ENCODE measurements around the gene PRODH.
A peak's percentile ranks its signal among the peaks of the same experiment; 100 is the strongest.
"Not testable (repeated sequence)": the region's sequence is repeated elsewhere in the genome, so short reads cannot be mapped to it uniquely, and the experiment has no call there.

Gene PRODH

DNA sequence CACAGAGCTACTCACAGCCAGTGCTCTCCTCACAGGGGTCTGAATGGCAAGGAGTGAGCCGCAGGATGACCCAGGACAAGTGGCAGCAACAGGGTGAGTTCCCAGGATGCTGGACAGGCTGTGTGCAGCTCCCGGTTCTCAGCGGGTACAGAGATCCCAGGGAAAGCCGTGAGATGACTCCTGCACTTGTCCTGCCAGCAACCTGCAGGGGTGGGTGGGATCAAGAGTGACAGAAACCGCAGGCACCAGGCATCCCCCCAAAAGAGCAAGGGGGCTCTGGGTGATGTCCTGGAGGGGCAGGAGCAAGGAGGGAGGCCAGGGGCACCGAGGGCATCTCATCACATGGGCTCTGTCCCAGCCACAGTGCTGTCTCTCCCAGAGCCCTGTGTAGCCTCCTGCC lies 15.9 kb upstream of the PRODH start:
- no peak for DNase-seq

DNA sequence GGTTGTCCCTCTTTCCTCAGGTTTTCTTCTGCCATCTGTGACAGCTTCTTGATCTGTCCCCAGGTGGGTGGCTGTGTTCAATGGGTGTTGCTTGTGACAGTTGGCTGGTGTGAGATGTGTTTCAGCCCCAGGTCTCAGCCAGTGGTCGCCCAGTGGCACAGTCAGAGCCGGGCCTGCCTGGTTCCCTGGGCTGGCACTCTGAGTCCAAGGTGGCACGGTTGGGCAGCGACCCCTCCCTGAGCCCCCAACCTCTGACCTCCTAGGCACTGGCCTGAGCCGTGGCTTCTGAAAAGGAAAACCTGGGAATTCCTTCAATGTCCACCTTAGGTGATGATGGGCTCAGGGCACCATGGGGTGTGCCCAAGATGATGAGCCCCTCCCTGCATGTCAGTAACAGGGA lies 14.0 kb upstream of the PRODH start:
- no peak for DNase-seq

DNA sequence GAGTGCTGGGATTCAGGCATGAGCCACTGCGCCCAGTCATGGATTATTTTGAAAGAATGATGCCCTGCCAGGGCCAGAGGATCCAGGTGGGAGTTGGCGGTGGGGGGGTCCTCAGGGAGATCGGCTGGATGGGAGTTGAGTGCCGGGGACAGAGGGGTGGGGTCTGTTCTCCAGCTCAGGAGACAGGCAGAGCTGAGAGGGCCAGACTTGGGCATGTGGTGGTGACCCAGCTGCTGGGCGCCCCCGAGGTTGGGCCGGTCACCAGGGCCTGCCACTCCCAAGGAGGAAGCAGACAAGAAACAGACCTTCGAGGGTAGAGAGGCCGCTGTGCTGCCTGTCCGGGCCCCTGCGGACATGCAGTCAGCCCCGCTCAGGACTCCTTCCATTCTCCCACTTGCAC lies 11.8 kb upstream of the PRODH start:
- no peak for DNase-seq

GRCh38 chr22:18947105-18947504 lies 11.0 kb upstream of the PRODH start:
- not testable (repeated sequence) for DNase-seq

- DNase-seq = not testable (repeated sequence)
These were observed 2.6 kb upstream of the PRODH start for GRCh38 chr22:18938691-18939090.

DNA sequence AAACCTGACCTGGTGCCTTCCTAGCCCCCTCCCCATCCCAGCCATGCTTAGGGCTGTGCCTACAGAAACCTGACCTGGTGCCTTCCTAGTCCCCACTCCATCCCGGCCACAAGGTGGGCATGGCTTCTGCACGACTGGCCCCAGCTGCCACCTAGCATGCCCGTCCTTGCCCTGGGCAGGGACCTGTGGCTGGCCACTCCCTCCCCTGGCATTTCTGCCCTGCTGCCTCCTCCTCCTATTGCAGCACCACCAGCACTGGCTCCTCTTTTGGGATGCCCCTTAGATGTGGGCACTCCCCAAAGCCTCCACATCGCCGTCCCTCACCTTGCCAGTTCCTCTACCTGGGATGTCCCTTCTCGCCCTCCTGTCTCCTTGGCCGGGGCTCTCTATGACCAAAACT lies 1.4 kb downstream of the PRODH start:
- DNase-seq = not testable (repeated sequence)

- DNase-seq = no peak
These were observed 2.2 kb downstream of the PRODH start for GRCh38 chr22:18933914-18934313.

GRCh38 chr22:18931905-18932652 lies 4.0 kb downstream of the PRODH start:
- DNase-seq = no peak

DNA sequence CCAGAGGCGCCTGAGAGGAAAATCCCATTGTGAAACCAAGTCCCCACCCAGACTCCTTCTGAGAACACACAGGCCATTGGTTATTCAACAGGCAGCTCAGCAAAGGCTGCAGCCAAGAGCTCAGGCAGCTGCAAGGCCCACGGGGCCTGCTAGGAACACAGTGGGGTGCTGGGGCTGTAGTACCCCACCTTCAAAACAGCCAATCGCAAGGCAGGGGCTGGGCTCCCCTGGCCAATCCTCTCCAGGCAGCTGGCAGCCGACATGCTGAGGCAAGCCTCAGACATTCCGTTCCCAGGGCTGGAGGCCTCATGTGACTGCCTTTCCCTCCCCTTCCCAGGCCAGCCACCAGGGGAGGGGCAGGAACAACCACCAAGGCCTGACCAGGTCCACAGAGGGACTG lies 6.6 kb downstream of the PRODH start:
- DNase-seq = no peak

DNA sequence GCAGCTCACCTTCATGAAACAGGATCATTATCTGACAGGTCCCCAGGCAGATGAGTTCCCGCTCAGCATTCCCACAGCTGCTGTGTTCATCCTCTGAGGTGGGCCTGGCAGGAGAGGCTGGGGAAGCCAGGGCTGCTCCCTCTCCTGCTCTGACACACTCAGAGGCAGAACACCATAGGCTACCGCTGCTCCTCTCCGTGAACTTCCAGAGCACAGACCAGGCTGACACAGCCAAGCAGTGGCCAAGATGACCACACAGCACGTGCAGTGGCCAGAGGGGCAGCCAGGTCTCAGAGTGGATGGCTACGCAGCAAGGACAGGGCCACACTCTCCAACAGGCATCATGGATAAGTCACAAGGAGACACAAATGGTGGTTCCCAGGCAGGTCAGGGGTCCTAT lies 8.5 kb downstream of the PRODH start:
- no peak for DNase-seq

DNA sequence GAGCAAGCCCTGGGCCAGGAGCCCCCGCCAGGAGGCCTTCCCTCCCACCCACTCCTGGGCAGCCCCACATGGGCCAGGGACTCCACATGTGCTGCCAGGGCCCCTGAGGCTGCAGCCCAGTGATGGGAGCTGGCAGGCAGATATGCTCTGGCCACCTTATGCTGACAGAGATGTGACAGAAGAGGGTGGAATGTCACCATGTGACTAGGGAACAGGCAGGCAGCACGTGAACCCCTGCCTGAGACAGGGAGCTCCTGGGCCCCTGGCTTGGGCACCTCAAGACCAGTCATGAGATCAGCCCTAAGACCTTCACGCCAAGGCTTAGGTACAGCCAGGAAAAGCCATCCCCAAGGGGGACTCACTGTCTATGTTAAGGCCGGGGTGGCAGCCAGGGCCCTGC lies 9.1 kb downstream of the PRODH start:
- DNase-seq = no peak

DNA sequence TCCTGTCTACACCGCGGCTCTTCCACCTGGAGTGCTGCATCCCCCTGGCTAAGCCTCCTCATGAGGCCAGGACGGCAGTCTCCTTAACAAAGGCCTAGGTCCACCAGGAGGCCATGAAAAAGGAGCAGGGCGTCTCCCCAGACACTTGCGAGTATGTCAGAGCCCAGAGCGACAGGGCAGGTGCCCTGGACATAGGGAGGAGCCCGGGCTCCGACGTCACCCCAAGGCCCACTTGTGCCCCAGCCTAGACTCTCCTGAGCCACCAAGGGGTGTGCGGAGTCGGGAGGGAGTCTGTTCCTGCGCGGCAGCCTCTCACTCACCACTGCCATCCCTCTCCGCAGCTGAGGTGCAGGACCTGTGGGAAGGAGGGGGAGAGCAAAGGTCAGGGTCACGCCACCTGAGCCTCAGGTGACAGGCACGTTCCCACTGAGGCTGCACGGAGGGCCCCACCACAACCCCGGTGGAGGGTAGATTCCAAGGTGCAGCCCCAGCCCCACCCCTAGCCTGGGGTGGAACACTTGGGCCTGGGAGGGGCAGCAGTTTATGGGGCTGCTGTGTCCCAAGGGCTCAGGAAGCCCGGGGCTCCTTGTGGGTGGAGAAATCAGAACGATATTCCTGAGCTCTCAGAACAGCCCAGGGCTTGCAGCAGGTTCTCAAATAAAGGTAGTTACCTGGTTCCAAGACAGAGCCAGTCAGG lies 10.6 kb downstream of the PRODH start:
- DNase-seq = no peak

DNA sequence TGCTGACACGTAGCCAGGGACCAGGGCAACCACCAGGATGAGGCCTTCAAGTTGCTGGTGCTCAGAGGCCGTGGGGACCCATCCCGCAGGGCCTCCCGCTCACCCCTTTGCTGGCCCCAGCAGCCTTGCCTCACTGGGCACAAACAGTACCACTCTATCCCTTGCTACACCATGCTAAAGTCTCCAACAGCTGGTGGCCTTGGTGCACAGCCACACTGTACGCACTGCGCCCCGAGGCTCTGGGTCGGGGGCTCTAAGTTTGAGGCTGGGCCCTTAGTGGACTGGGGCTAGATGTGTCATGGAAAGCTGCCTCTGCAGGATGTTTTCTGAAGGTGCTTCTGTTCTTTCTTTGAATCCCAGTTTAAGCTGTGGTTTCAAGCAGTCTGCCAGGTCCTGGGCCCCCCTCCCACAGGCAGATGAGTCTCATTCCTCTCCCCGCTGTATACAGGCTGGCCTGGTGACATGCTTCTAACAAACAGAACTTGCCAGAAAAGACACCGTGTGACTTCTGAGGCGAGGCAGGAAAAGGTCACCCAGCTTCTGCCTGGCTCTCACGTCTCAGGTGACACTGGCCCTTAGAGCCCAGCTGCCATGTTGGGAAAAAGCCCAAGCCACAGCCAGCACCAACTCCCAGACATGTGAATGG lies 15.7 kb downstream of the PRODH start:
- DNase-seq = not testable (repeated sequence)

DNA sequence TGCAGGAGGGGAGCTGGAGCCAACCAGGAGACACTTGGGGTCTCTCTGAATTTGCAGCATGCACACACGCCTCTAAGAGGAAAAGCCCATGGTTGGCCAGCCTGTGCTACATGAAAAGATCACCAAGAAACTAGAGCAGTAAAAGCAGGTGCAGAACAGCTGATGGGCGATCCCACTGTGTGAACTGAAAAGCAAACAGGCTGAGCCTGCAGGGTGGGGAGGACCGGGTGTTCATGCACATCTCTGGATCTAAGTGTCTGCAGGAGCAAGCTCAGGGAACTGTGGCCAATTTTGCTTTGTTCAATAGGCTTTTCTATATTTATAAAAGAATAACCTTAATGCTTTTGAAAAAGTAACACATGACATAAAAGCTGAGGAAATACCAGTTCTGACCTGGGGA lies 18.3 kb downstream of the PRODH start:
- DNase-seq = not testable (repeated sequence)

DNA sequence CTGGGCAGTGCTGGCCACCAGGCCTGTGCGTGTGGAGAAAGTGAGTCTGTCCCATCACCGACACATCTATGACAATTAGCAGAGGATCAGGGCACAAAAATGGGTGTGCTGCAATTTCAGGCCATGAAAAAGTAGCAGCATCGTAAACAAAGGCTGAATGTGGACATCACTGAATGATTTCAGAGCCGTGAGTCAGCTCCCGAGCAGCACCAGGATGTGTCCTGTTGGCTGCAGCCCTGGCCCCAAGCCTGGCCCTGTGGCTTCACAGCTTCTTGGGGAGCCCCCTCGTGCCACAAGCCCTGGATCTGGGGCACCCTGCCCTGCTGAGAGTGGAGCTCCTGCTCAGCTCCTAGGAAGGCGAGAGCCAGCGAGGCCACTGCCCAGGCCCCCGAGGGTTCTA lies 20.5 kb downstream of the PRODH start:
- DNase-seq = not testable (repeated sequence)

DNA sequence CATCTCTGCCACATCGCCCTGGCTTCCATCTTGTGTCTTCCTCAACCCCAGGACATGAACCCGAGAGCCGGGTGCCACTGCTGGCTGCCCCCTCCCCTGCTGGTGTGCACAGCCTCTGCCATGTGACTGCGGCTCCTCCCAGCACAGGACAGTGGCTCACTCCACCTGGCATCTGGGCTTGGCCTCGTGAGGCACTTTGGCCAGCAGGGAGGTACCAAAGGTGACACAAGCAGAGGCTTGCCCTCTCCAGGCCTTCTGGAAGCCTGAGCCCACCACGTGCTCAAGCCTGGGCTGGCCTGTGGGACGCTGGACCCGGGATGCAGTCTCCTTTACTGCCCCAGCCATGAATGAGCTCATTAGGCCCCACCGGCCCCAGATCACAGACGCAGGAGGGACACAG lies 21.5 kb downstream of the PRODH start:
- not testable (repeated sequence) for DNase-seq

GRCh38 chr22:18912264-18912946 lies 23.7 kb downstream of the PRODH start:
- DNase-seq = not testable (repeated sequence)

DNA sequence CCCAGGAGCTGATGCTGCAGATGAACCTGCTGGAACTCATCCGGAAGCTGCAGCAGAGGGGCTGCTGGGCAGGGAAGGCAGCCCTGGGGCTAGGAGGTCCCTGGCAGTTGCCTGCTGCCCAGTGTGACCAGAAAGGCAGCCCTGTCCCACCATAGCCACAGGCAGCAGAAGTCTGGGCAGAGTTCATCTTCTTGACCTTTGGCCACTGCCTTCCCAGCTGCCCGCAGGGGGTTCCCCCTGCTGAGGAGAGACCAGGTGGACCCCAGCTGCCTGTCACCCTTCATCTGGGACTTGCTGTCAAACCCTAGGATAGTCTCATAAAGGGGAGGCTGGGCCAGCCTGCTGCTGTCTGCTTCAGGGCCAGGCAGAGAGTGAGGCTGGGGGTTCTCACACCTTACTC lies 24.6 kb downstream of the PRODH start:
- DNase-seq = not testable (repeated sequence)

GRCh38 chr22:18909556-18909955 lies 26.5 kb downstream of the PRODH start:
- DNase-seq = no peak

DNA sequence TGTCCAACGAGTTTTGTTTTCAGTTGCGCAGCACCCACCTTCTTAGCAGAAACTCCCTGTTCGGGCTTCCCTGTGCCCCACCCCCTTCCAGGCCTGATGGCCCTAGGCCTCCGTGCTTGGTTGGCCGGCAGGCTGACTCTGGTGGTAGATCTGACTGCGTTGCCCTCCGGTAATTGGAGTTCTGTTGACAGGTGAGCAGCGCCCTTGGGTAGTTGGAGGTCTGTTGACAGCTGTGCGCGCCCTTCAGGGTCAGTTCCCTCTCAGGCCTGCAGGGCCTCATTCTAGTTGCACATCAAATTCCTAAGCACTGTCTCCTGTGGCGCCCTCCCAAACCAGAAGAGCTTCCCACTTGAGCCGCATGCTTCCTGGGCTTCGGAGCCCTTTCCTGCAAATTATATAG lies 29.2 kb downstream of the PRODH start:
- peak; percentile 0 for DNase-seq

DNA sequence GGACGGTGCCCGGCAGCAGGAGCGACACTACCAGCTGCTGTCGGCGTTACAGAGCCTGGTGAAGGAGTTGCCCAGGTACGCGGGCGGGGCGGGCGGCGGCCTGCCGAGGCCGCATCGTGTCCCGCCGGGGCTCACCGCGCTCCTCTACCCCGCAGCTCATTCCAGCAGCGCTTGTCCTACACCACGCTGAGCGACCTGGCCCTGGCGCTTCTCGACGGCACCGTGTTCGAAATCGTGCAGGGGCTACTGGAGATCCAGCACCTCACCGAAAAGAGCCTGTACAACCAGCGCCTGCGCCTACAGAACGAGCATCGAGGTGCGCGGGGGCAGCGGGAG lies 29.7 kb downstream of the PRODH start:
- DNase-seq = not testable (repeated sequence)

- no peak for DNase-seq
These were observed 30.3 kb downstream of the PRODH start, which contains the start of gene DGCR6 for GRCh38 chr22:18905540-18906409. Gene DGCR6 (plus strand): TSS chr22:18906320. CDS start chr22:18906375, 55 bp downstream.

Measured in stimulated activated CD4-positive, alpha-beta T cell treated with anti-CD3 and anti-CD28 coated beads, Interleukin-1b, Interleukin-23, amount 100 ng/mL, for 48 hours (primary cell).